ENCODE results near the gene TMEM184B.

TMEM184B gene

GRCh38 chr22:38228326-38228872 is 44.4 kb downstream of the TMEM184B start:
- DNase-seq (ENCODE audit: low read depth, low spot score), result no peak

GRCh38 chr22:38226853-38227649 is 45.8 kb downstream of the TMEM184B start:
- no peak for DNase-seq (ENCODE audit: low read depth, low spot score)

- no peak for DNase-seq (ENCODE audit: low read depth, low spot score)
Measured at GRCh38 chr22:38223289-38223960, 49.4 kb downstream of the TMEM184B start.

GRCh38 chr22:38222797-38223119 is 50.1 kb downstream of the TMEM184B start:
- DNase-seq (ENCODE audit: low read depth, low spot score), result no peak

GRCh38 chr22:38221908-38222796 is 50.7 kb downstream of the TMEM184B start:
- DNase-seq (ENCODE audit: low read depth, low spot score), result no peak

- no peak for DNase-seq (ENCODE audit: low read depth, low spot score)
Measured at GRCh38 chr22:38221407-38221806, 51.4 kb downstream of the TMEM184B start.

- no peak for DNase-seq (ENCODE audit: low read depth, low spot score)
Measured at GRCh38 chr22:38220653-38221386, 52.0 kb downstream of the TMEM184B start.

- no peak for DNase-seq (ENCODE audit: low read depth, low spot score)
Measured at GRCh38 chr22:38220163-38220562, 52.6 kb downstream of the TMEM184B start.

GRCh38 chr22:38219632-38220031 is 53.2 kb downstream of the TMEM184B start:
- DNase-seq (ENCODE audit: low read depth, low spot score), result no peak

GRCh38 chr22:38218661-38219622 is 53.9 kb downstream of the TMEM184B start:
- no peak for DNase-seq (ENCODE audit: low read depth, low spot score)

GRCh38 chr22:38215156-38216038 is 57.4 kb downstream of the TMEM184B start:
- no peak for DNase-seq (ENCODE audit: low read depth, low spot score)

GRCh38 chr22:38214302-38215056 is 58.3 kb downstream of the TMEM184B start:
- DNase-seq (ENCODE audit: low read depth, low spot score), result peak; percentile 20

- DNase-seq (ENCODE audit: low read depth, low spot score), result no peak
Measured at GRCh38 chr22:38213990-38214301, 58.9 kb downstream of the TMEM184B start.

GRCh38 chr22:38213319-38213989 is 59.4 kb downstream of the TMEM184B start:
- DNase-seq (ENCODE audit: low read depth, low spot score), result no peak

- no peak for DNase-seq (ENCODE audit: low read depth, low spot score)
Measured at GRCh38 chr22:38212442-38212841, 60.4 kb downstream of the TMEM184B start.

GRCh38 chr22:38211556-38211955 is 61.3 kb downstream of the TMEM184B start:
- DNase-seq (ENCODE audit: low read depth, low spot score), result no peak

GRCh38 chr22:38208551-38208968 is 64.2 kb downstream of the TMEM184B start:
- DNase-seq (ENCODE audit: low read depth, low spot score), result no peak

- DNase-seq (ENCODE audit: low read depth, low spot score), result no peak
Measured at GRCh38 chr22:38207898-38208432, 64.8 kb downstream of the TMEM184B start.

Measured in activated CD4-positive, CD25-positive, alpha-beta regulatory T cell treated with anti-CD3 and anti-CD28 coated beads, Interleukin-2, amount 50 U/mL, for 16 hours (primary cell).